Peyer's patch (tissue), 4 donors: ENCODE data around the gene EPM2AIP1. TPM values are rescaled to one million over a fixed set of nuclear protein-coding genes. Genes with fewer than 3 reads are reported as not detected.

ENCODE experiments used
- DNase-seq, 3 donors: peaks; one replicate each; pipeline ENCODE4 v3.0.0-alpha.2; 2017 to 2019
- H3K27ac ChIP-seq, 4 donors: fragments of 200-600 bp; sonication (generic); one replicate each; pipeline ENCODE4 v1.5.1; 2016 to 2019
- H3K27me3 ChIP-seq, 2 donors: fragments of 200-600 bp; sonication (generic); one replicate each; pipeline ENCODE4 v1.5.1; 2019
- H3K36me3 ChIP-seq, 3 donors: fragments of 200-600 bp; sonication (generic); one replicate each; pipeline ENCODE4 v1.5.1; 2016 to 2019
- H3K4me1 ChIP-seq, 4 donors: fragments of 200-600 bp; sonication (generic); one replicate each; pipeline ENCODE4 v1.5.1; 2016 to 2019
- H3K4me3 ChIP-seq, 4 donors: fragments of 200-600 bp; sonication (generic); 1 replicate in 3 of 4; 2 replicates in 1 of 4; pipeline ENCODE4 v1.5.1; 2016 to 2019; ENCODE audit warnings: mild to moderate bottlenecking in 1 of 4
- H3K9me3 ChIP-seq, 4 donors: fragments of 200-600 bp; sonication (generic); one replicate each; pipeline ENCODE4 v1.5.1; 2016 to 2019; ENCODE audit warnings: mild to moderate bottlenecking in 1 of 4
- POLR2A ChIP-seq, 2 donors: fragments of 450-650 bp; IDR thresholded peaks; one replicate each; pipeline ENCODE4 v1.5.1; 2017; ENCODE audit warnings: antibody characterized with exemption in 2 of 2, mild to moderate bottlenecking in 2 of 2, moderate library complexity in 2 of 2
- total RNA-seq, 4 donors: library from RNA; depleted of rRNA; stranded (reverse); fragments of >200 nt; gene quantifications; one replicate each; pipeline ENCODE4 v1.1.0, GENCODE V29; 2016
- TF ChIP-seq, protein P1 (sequence below), 6 experiments: fragments of 450-650 bp in 4 of 6; fragments of 200-600 bp in 2 of 6; sonication (generic) in 1 of 6; IDR thresholded peaks; one replicate each; pipeline ENCODE4 v1.5.1; 2017 to 2019; ENCODE audit warnings: antibody characterized with exemption in 6 of 6, mild to moderate bottlenecking in 3 of 6, moderate library complexity in 1 of 6

Gene EPM2AIP1
- total RNA-seq, 4 donors from 2014 or later = 7.5 to 17.4 (median 10.6) TPM

DNA sequence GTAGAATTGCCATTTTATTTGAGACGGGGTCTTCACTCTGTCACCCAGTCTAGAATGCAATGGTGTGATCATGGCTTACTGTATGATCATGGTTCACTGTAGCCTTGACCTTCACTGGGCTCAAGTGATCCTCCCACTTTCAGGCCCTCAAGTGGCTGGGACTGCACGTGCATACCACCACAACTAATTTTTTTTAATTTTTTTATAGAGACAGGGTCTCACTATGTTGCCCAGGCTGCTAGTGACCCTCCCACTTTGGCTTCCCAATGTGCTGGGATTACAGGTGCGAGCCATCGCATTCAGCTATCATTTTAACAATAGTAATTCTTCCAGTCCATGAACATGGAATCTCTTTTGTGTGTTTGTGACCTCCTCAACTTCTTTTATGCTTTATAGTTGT lies 11.9 kb downstream of the EPM2AIP1 start:
- Histone ChIP-seq H3K4me1 (no peaks in the 10 kb centered on the region), H3K27ac (no peak overlapping the region), H3K9me3 (no peaks in the 10 kb centered on the region), H3K4me3 (no peak overlapping the region), H3K36me3 (peaks cover 0 to 43% (median 0%) of the 10 kb centered on the region in 3 donors), H3K27me3 (no peaks in the 10 kb centered on the region)
- TF ChIP-seq POLR2A (IDR thresholded peaks at IDR 0.05) = no peak
- TF ChIP-seq, protein P1, sequence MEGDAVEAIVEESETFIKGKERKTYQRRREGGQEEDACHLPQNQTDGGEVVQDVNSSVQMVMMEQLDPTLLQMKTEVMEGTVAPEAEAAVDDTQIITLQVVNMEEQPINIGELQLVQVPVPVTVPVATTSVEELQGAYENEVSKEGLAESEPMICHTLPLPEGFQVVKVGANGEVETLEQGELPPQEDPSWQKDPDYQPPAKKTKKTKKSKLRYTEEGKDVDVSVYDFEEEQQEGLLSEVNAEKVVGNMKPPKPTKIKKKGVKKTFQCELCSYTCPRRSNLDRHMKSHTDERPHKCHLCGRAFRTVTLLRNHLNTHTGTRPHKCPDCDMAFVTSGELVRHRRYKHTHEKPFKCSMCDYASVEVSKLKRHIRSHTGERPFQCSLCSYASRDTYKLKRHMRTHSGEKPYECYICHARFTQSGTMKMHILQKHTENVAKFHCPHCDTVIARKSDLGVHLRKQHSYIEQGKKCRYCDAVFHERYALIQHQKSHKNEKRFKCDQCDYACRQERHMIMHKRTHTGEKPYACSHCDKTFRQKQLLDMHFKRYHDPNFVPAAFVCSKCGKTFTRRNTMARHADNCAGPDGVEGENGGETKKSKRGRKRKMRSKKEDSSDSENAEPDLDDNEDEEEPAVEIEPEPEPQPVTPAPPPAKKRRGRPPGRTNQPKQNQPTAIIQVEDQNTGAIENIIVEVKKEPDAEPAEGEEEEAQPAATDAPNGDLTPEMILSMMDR (IDR thresholded peaks at IDR 0.05) = no peak
- DNase-seq = no peak

DNA sequence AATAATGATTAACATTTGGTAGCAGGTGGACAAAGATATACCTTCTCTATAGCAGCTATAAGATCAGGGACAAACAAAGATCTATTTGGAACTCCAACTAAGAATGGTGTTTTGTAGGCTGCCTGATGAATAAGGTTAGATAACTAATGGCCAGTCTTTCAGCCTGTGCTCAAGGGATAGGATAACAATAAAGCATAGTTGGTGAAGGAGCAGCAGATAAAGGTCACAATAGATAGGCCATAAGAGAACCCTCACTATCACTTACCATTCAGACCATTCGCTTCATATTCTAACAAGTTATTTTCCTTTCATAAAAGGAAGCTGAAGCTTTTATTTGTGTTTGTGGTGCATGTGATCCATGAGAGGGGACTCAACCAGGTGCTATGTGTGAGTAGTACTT lies 19.8 kb downstream of the EPM2AIP1 start:
- no peaks in the 10 kb centered on the region for H3K9me3 ChIP-seq
- no peak for TF ChIP-seq POLR2A (IDR thresholded peaks at IDR 0.05)
- TF ChIP-seq, protein P1 (IDR thresholded peaks at IDR 0.05) = no peak

DNA sequence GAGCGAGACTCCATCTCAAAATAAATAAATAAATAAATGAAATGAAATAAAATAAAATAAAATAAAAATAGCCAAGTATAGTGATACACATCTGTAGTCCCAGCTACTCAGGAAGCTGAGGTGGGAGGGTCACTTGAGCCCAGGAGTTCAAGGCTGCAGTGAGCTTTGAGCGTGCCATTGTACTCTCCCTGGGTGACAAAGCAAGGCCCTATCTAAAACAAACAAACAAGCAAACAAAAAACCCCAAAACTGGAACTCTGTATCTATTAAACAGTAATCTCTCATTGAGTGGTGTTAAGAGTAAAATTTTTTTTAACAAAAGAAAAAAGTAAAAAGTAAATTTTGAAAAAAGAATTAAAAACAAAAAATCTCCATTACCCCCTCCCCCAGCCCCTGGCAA lies 20.8 kb downstream of the EPM2AIP1 start:
- no peaks in the 10 kb centered on the region for H3K9me3 ChIP-seq
- no peak overlapping the region for H3K4me3 ChIP-seq
- TF ChIP-seq POLR2A (IDR thresholded peaks at IDR 0.05) = no peak
- TF ChIP-seq, protein P1 (IDR thresholded peaks at IDR 0.05) = no peak
- no peak for DNase-seq
- H3K27me3 ChIP-seq = no peaks in the 10 kb centered on the region
- H3K27ac ChIP-seq = no peak overlapping the region
- no peaks in the 10 kb centered on the region for H3K4me1 ChIP-seq
- no peaks in the 10 kb centered on the region for H3K36me3 ChIP-seq

More for the DNA sequence above, 19.8 kb downstream of the EPM2AIP1 start:
- no peaks in the 10 kb centered on the region for H3K4me1 ChIP-seq
- DNase-seq = no peak
- no peak overlapping the region for H3K4me3 ChIP-seq
- H3K27me3 ChIP-seq = no peaks in the 10 kb centered on the region
- no peaks in the 10 kb centered on the region for H3K36me3 ChIP-seq
- H3K27ac ChIP-seq = no peak overlapping the region

DNA sequence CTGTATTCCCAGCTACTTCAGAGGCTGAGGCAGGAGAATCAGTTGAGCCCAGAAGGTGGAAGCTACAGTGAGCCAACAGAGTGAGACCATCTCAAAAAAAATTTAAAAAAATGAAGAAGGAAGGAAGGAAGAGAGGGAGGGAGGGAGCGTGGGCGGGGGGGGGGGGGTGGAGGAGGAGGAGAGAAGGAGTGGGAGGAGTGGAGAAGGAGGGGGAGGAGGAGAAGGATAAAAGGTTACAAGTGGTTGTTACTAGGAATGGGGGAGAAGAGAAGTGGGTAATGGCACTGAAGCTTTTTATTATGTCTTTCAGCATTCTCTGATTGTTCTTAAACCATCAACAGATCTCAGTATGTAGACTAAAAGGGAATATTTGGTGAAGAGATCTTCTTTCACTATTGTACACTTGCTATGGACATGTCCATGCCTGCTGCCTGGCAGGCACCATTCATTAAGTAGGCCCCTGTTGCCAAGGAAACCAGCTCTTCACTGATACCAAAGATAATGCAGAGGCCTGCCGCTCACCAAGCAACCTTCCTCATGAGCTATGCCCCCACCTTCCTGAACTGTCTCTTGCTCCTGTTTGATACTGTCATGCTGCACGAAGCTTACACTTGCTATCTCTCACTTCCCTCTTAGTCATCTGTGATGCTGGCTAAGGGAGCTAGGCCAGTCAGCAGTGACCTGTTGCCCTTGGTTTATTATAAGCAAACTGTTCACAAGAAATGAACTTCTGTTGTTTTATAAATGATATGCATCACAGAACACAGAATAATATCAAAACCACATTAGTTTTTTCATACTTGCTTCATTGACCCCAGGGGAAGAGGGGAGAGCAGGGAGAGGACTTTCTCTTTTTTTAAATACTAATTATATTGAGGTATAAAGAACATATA lies 23.1 kb downstream of the EPM2AIP1 start:
- Histone ChIP-seq H3K4me1 (peaks cover 0 to 3% (median 0%) of the 10 kb centered on the region in 4 donors), H3K27ac (peak overlapping the region in 1 of 4 donors; percentile 31), H3K36me3 (no peaks in the 10 kb centered on the region), H3K27me3 (no peaks in the 10 kb centered on the region), H3K9me3 (no peaks in the 10 kb centered on the region), H3K4me3 (no peak overlapping the region)
- peak in 2 of 3 donors; percentile 54 to 62 for DNase-seq
- TF ChIP-seq POLR2A (IDR thresholded peaks at IDR 0.05) = no peak
- TF ChIP-seq, protein P1 (IDR thresholded peaks at IDR 0.05) = no peak

DNA sequence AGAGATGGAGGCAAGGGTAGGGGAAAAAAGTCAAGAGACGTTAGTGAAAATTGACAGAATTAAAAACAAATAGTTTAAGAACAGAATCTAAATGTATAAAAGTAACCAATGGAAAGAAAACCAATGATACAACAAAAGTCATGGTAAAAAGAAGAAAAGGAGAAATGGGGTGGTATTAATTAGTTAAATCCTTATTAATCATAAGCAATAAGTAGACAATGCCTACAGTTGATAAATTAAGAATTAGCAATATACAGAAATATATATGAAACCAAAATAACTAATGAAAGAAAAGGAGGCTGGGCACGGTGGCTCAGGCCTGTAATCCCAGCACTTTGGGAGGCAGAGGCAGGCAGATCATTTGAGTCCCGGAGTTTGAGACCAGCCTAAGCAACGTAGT lies 23.8 kb downstream of the EPM2AIP1 start:
- H3K27me3 ChIP-seq = no peaks in the 10 kb centered on the region
- DNase-seq = no peak
- H3K27ac ChIP-seq = peak overlapping the region in 1 of 4 donors; percentile 31
- no peak overlapping the region for H3K4me3 ChIP-seq
- no peaks in the 10 kb centered on the region for H3K36me3 ChIP-seq
- H3K4me1 ChIP-seq = peaks cover 0 to 3% (median 1%) of the 10 kb centered on the region in 4 donors
- no peaks in the 10 kb centered on the region for H3K9me3 ChIP-seq
- TF ChIP-seq, protein P1 (IDR thresholded peaks at IDR 0.05) = no peak
- TF ChIP-seq POLR2A (IDR thresholded peaks at IDR 0.05) = no peak
